Right lobe of liver (tissue), 4 donors: ENCODE data around the gene AGL.

ENCODE experiments used
- CTCF ChIP-seq, 4 donors: fragments of 200-600 bp in 3 of 4; fragments of 450-650 bp in 1 of 4; IDR thresholded peaks; one replicate each; pipeline versions ENCODE4 v1.5.1 to v1.8.0; 2016 to 2022; ENCODE audit warnings: antibody characterized with exemption in 4 of 4, mild to moderate bottlenecking in 2 of 4
- POLR2A ChIP-seq: fragments of 450-650 bp; IDR thresholded peaks from one replicate; pipeline ENCODE4 v1.6.1; 2017; ENCODE audit warnings: antibody characterized with exemption, mild to moderate bottlenecking
- donor health status: DM: no; HTN: no; CAD: no.
- donor health status: DM: no; HTN: no; CAD: no.
- donor health status: DM: no; HTN: yes; CAD: no.

DNA sequence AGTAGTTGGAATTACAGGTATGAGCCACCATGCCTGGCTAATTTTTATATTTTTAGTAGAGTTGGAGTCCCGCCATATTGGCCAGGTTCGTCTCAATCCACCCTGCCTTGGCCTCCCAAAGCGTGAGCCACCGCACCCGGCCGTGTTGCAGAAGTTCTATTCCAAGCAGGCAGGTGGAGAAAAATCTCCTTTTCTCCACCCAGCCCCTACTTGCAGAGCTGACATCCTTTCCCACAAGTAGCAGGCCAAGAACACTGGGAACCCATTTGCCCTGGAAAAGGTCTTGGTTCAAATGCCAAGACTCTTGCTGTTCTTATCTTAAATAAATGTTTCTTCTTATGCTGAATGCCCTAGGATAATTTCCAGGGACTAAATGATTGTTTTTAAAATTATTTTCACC lies 17.5 kb downstream of the AGL start:
- TF ChIP-seq CTCF (IDR thresholded peaks at IDR 0.05), result no peak
- TF ChIP-seq POLR2A, result no peak
